NCI-H2107 treated with DMSO at 0.1 percent for 48 hours (cell line): ENCODE results near the gene PRSS21.

Experiments
- DNase-seq: peaks from one replicate; lab custom pipeline; 2025; ENCODE audit not compliant: unreplicated experiment; lab: John Stamatoyannopoulos, UW

The PRSS21 gene

GRCh38 chr16:2803545-2804195 is 13.4 kb upstream of the PRSS21 start:
- DNase-seq, result no peak

DNA sequence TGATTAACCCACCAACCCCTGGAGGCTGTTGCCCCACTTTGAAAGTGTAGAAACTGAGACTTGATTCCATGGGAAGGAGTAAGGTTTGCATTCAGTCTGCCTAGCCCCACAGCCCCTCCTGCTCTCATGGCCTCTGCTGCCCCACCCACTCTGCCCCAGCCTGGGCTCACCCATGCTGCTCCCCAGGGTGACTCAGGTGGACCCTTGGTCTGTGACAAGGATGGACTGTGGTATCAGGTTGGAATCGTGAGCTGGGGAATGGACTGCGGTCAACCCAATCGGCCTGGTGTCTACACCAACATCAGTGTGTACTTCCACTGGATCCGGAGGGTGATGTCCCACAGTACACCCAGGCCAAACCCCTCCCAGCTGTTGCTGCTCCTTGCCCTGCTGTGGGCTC is 12.3 kb upstream of the PRSS21 start:
- no peak for DNase-seq

- no peak for DNase-seq
Measured at GRCh38 chr16:2806286-2806685, 10.8 kb upstream of the PRSS21 start.

GRCh38 chr16:2808181-2808580 is 8.9 kb upstream of the PRSS21 start:
- no peak for DNase-seq

DNA sequence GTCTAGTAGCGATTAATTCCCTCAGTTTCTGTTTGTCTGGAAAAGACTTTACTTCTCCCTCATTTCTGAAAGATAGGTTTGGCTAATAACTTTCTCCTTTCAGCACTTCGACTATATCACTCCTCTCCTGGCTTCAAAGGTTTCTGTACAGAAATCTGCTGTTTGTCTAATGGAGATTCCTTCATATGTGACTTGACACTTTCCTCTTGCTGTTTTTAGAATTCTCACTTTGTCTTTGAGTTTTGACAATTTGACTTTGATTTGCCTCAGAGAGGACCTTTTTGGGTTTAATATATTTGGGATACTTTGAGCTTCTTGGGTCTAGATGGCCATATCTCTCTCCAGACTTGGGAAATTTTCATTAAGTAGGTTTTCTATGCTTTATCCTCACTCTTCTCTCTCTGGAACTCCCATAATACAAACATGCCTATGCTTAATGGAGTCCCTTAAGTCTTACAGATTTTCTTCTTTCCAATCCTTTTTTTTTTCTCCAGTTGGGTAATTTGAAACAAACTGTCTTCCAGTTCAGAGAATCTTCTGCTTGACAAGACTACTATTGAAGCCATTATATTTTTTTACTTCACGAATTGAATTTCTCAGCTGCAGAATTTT is 7.8 kb upstream of the PRSS21 start:
- DNase-seq, result no peak

DNA sequence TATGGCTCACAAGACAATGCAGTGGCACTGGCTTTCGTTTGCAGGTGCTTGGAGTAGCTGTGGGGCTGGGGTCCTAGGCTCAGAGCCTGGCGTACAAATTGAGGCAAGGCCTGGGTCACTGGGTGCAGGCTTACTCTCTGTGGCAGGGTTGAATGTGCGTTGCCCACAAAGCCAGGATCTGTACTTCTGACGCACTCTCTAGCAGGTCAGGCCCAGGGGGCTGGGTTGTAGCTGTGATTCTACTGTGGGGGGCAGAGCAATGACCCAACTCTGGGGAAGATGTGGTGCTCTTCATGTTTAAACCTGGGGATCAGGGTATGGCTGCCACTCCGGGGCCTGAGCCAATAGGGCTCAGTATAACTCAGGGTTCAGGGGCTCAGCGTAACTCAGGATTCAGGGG is 6.4 kb upstream of the PRSS21 start:
- no peak for DNase-seq

- no peak for DNase-seq
Measured at GRCh38 chr16:2811703-2812471, 5.2 kb upstream of the PRSS21 start.

- no peak for DNase-seq
Measured at GRCh38 chr16:2813771-2814221, 3.2 kb upstream of the PRSS21 start.

DNA sequence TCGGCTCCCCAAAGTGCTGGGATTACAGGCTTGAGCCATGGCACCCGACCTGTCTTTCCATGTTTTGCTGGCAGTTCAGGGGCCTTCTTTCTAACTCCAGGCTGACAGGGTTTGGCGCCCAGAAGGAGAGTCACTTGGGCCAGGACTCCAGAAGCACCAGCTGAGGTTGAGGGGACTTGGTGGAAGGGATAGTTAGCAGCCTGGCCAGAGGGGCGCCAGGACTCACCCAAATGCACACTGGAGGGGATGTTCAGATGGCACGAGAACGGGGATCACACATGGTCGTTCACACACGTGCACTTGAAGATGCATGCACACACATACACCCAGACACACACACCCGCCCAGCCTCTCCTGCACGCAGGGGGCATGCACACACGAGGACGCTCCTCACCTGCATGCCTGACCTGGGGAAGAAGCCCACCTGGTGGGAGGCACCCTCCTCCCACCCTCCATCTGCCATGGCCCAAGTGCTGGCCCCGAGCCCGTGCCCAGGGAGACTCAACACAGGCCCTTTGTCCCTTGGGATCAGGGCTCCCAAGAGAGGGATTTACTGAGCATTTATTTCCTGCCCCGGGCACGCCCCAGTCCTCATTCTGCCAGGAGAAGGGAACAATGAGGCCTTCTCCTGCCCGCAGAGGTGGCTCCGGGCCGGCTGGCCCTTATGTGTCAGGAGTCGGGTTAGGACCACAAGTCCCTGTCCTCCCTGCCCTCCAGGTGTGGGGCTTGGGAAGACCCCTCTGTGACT is 2.3 kb upstream of the PRSS21 start:
- DNase-seq, result no peak

DNA sequence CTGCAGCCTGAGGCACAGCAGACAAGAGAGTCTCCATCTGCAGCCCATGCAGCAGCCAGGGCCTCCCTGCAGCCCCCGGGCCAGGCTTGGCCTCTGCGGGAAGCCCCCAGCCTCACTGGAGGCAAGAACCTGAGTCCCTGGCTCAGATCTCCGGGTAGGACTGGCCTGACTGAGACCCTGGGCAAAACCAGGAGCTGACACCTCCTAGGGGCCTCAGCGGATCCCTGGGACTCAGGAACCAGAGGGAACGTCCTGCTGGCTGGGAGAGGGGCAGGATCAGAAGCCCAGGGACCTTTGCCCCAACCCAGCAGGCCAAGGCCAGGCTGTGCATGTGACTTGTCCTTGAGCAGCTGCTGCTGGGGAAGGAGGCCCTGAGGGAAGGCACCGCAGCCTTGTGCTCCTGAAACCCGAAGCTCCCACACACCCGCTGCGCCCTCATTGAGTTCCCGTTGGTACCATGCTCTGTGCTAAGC is 1.7 kb upstream of the PRSS21 start:
- DNase-seq, result no peak

- no peak for DNase-seq
Measured at GRCh38 chr16:2817340-2818271, 569 bp downstream of the PRSS21 start.

GRCh38 chr16:2818272-2818876 is 1.3 kb downstream of the PRSS21 start:
- DNase-seq, result no peak

- no peak for DNase-seq
Measured at GRCh38 chr16:2819179-2819938, 2.3 kb downstream of the PRSS21 start.

- DNase-seq, result no peak
Measured at GRCh38 chr16:2819939-2820835, 3.1 kb downstream of the PRSS21 start.

DNA sequence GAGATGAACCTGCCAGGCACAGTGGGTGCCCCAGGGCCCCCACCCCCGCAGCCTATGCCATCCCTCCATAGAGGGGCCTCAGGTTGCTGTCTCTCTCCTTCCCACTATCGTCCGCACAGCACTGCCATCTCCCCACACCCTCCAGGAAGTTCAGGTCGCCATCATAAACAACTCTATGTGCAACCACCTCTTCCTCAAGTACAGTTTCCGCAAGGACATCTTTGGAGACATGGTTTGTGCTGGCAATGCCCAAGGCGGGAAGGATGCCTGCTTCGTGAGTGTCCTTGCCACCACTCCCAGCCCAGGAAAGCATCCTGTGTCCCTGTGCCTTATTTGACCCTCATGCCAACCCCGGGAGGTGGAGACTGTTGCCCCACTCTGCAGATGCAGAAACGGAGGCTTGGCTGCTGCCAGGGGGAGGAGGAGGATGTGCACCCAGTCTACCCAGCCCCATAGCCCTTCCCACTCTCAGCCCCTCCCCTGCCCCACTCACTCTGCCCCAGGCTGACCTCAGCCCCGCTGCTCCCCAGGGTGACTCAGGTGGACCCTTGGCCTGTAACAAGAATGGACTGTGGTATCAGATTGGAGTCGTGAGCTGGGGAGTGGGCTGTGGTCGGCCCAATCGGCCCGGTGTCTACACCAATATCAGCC is 3.9 kb downstream of the PRSS21 start:
- DNase-seq, result no peak

DNA sequence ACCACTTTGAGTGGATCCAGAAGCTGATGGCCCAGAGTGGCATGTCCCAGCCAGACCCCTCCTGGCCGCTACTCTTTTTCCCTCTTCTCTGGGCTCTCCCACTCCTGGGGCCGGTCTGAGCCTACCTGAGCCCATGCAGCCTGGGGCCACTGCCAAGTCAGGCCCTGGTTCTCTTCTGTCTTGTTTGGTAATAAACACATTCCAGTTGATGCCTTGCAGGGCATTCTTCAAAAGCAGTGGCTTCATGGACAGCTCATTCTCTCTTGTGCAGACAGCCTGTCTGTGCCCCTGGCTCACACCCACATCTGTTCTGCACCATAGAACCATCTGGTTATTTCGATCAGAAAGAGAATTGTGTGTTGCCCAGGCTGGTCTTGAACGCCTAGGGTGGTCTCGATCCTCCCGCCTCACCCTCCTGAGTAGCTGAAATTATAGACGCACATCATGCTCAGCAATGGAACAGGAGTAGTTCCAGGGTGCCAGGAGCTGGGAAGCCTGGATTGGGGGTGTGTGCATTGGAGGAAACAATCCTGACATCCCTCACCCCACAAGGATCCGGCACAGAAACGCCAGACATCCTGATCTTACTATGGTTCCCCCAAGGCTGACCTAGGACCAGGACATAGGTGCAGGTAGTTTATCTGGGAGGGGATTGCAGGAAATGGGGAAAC is 4.6 kb downstream of the PRSS21 start:
- no peak for DNase-seq

DNA sequence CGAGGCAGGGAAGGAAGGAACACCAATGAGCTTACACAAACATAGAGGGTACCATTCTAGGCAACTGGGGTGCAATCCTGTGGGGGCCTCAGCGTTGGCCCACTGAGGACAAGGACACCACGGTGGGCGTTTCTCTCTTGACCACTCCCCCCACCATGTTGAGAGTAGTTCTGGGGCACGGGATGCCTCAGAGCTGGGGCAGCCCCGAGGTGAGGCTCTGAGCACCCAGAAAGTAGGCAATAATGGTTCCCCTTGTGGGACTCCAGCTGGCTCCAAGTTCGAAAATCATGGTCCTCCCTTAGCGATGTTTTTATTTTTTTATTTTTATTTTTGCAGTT is 5.1 kb downstream of the PRSS21 start:
- no peak for DNase-seq
